Activated CD4-positive, alpha-beta T cell treated with anti-CD3 and anti-CD28 coated beads for 36 hours (primary cell): Measurements from ENCODE around the gene LPP. TPM values are rescaled to one million over a fixed set of nuclear protein-coding genes. Genes with fewer than 3 reads are reported as not detected.

Experiments
- ATAC-seq: fragments of 200-7000 bp; cut with Tn5 transposase; one replicate; pipeline ENCODE4 v1.10.0; 2021; ENCODE audit warnings: mild to moderate bottlenecking, moderate library complexity
- CTCF ChIA-PET: fragments of 350-600 bp; sonication (Branson Sonifier 250); formaldehyde crosslinking; loops from one replicate; lab custom pipeline; 2021; ENCODE audit warnings: antibody characterized with exemption; lab: Charles Lee
- POLR2A ChIA-PET: fragments of 350-600 bp; sonication (Branson Sonifier 250); formaldehyde crosslinking; loops from one replicate; lab custom pipeline; 2021; ENCODE audit warnings: antibody characterized with exemption, inconsistent platforms; lab: Charles Lee
- DNase-seq: peaks from one replicate; pipeline ENCODE4 v3.0.0-alpha.2; 2020
- H3K27ac Mint-ChIP-seq: one replicate; pipeline ENCODE4 v1.8.0; 2021; ENCODE audit warnings: mixed read lengths
- H3K27me3 Mint-ChIP-seq: one replicate; pipeline ENCODE4 v1.8.0; 2021; ENCODE audit warnings: mixed read lengths
- H3K36me3 Mint-ChIP-seq: one replicate; pipeline ENCODE4 v1.8.0; 2021; ENCODE audit warnings: low read depth, mixed read lengths
- H3K4me1 Mint-ChIP-seq: one replicate; pipeline ENCODE4 v1.8.0; 2021; ENCODE audit warnings: mixed read lengths
- H3K4me3 Mint-ChIP-seq: one replicate; pipeline ENCODE4 v1.8.0; 2021; ENCODE audit warnings: mild to moderate bottlenecking, moderate library complexity, mixed read lengths
- H3K9me3 Mint-ChIP-seq: one replicate; pipeline ENCODE4 v1.8.0; 2021; ENCODE audit warnings: low read depth, mixed read lengths
- intact Hi-C, 2 experiments: fragments of 100-400 bp; cut with DNase I in 1 of 2; cut with micrococcal nuclease in 1 of 2; formaldehyde crosslinking; loops; one replicate each; pipeline versions ENCODE4 v1.14.2 to v1.15.1; 2022 to 2024; cut with DNase I, micrococcal nuclease
- total RNA-seq, 2 experiments: library from RNA; stranded (reverse); gene quantifications; one replicate each; pipeline ENCODE4 v1.2.3, GENCODE V29; 2021

The LPP gene
- total RNA-seq, 2 experiments from 2014 or later = 34.7 to 40.6 TPM

GRCh38 chr3:188248036-188248561 lies 94.1 kb downstream of the LPP start:
- DNase-seq (no peak), ATAC-seq (no peak)
- intact Hi-C loops = no loop called here
- Mint-ChIP-seq H3K4me3 (no peak overlapping the region), H3K9me3 (peaks cover 6% of the 10 kb centered on the region), H3K27me3 (no peaks in the 10 kb centered on the region), H3K4me1 (peaks cover 24% of the 10 kb centered on the region), H3K36me3 (peaks cover 8% of the 10 kb centered on the region), H3K27ac (no peak overlapping the region)
- ChIA-PET POLR2A (no interaction called here), CTCF (interaction anchor here (1.0 to 1.7 kb wide), 3 partner anchors 10 to 508 kb away, joined by 3 to 4 read pairs (median 4); no protein-coding TSS in a partner anchor)

- ATAC-seq = peak; percentile 31
- Mint-ChIP-seq H3K27me3 (no peaks in the 10 kb centered on the region), H3K9me3 (peaks cover 9% of the 10 kb centered on the region), H3K4me3 (peak overlapping the region; percentile 13), H3K4me1 (peaks cover 50% of the 10 kb centered on the region), H3K36me3 (peaks cover 11% of the 10 kb centered on the region), H3K27ac (peak overlapping the region; percentile 93)
- no peak for DNase-seq
- POLR2A ChIA-PET = interaction anchor here (0.6 to 2.0 kb wide), 5 partner anchors 31 to 513 kb away, joined by 3 to 9 read pairs (median 4); no protein-coding TSS in a partner anchor
- CTCF ChIA-PET = interaction anchor here (0.6 to 3.1 kb wide), 9 partner anchors 19 to 663 kb away, joined by 3 to 21 read pairs (median 3); no protein-coding TSS in a partner anchor
- intact Hi-C loops = loop anchor here (1.0 to 10.0 kb wide), 5 partner anchors 81 to 662 kb away; partner anchors contain the start of gene BCL6 (in 1 of the 2)
Measured at GRCh38 chr3:188253123-188253793, 99.3 kb downstream of the LPP start.

- POLR2A ChIA-PET = interaction anchor here (0.5 to 2.1 kb wide), 8 partner anchors 16 to 514 kb away, joined by 3 to 9 read pairs (median 4); no protein-coding TSS in a partner anchor
- CTCF ChIA-PET = interaction anchor here (0.6 to 3.1 kb wide), 11 partner anchors 19 to 663 kb away, joined by 3 to 21 read pairs (median 3); partner anchors contain the start of gene BCL6
Measured at GRCh38 chr3:188253800-188254452, 100.0 kb downstream of the LPP start.

GRCh38 chr3:188254520-188255070 lies 100.6 kb downstream of the LPP start:
- Mint-ChIP-seq H3K27ac (peak overlapping the region; percentile 93), H3K36me3 (peaks cover 17% of the 10 kb centered on the region), H3K4me1 (peaks cover 50% of the 10 kb centered on the region), H3K9me3 (peaks cover 9% of the 10 kb centered on the region), H3K27me3 (no peaks in the 10 kb centered on the region), H3K4me3 (no peak overlapping the region)
- intact Hi-C loops = loop anchor here (1.0 to 10.0 kb wide), 9 partner anchors 30 to 660 kb away; partner anchors contain the start of gene BCL6 (in 2 of the 2)
- CTCF ChIA-PET = interaction anchor here (0.7 to 3.1 kb wide), 10 partner anchors 9 to 660 kb away, joined by 3 to 21 read pairs (median 4); partner anchors contain the start of gene BCL6
- POLR2A ChIA-PET = interaction anchor here (0.7 to 2.1 kb wide), 9 partner anchors 30 to 517 kb away, joined by 3 to 9 read pairs (median 5); partner anchors contain the start of gene BCL6
- DNase-seq (no peak), ATAC-seq (no peak)

More at GRCh38 chr3:188253800-188254452, 100.0 kb downstream of the LPP start:
- Mint-ChIP-seq H3K9me3 (peaks cover 9% of the 10 kb centered on the region), H3K36me3 (peaks cover 13% of the 10 kb centered on the region), H3K4me3 (peak overlapping the region; percentile 15), H3K27me3 (no peaks in the 10 kb centered on the region), H3K4me1 (peaks cover 50% of the 10 kb centered on the region), H3K27ac (peak overlapping the region; percentile 93)
- intact Hi-C loops = loop anchor here (1.0 to 10.0 kb wide), 10 partner anchors 30 to 661 kb away; partner anchors contain the start of gene BCL6 (in 2 of the 2)
- DNase-seq (peak; percentile 24), ATAC-seq (peak; percentile 68)

- peaks cover 9% of the 10 kb centered on the region for H3K9me3 Mint-ChIP-seq
- H3K4me1 Mint-ChIP-seq = peaks cover 50% of the 10 kb centered on the region
- CTCF ChIA-PET = interaction anchor here (0.6 to 3.1 kb wide), 8 partner anchors 8 to 517 kb away, joined by 3 to 21 read pairs (median 4); partner anchors contain the start of gene BCL6
- H3K27ac Mint-ChIP-seq = peak overlapping the region; percentile 93
- POLR2A ChIA-PET = interaction anchor here (0.6 to 2.1 kb wide), 8 partner anchors 29 to 784 kb away, joined by 3 to 8 read pairs (median 4); partner anchors contain the start of gene BCL6
- intact Hi-C loops = loop anchor here (2.0 to 10.0 kb wide), 3 partner anchors 98 to 660 kb away; partner anchors contain the start of gene BCL6 (in 1 of the 2)
- H3K4me3 Mint-ChIP-seq = no peak overlapping the region
- H3K27me3 Mint-ChIP-seq = no peaks in the 10 kb centered on the region
- ATAC-seq = peak; percentile 56
- DNase-seq = peak; percentile 26
- peaks cover 17% of the 10 kb centered on the region for H3K36me3 Mint-ChIP-seq
Measured at GRCh38 chr3:188255190-188255589, 101.2 kb downstream of the LPP start.

- ATAC-seq = no peak
- Mint-ChIP-seq H3K9me3 (peaks cover 6% of the 10 kb centered on the region), H3K4me1 (peaks cover 46% of the 10 kb centered on the region), H3K36me3 (peaks cover 17% of the 10 kb centered on the region), H3K27me3 (no peaks in the 10 kb centered on the region), H3K27ac (peak overlapping the region; percentile 62), H3K4me3 (no peak overlapping the region)
- CTCF ChIA-PET = interaction anchor here (1.2 kb wide), 1 partner anchor 518 kb away, joined by 3 read pairs; no protein-coding TSS in a partner anchor
- POLR2A ChIA-PET = interaction anchor here (1.8 kb wide), 1 partner anchor 516 kb away, joined by 6 read pairs; no protein-coding TSS in a partner anchor
- no peak for DNase-seq
- intact Hi-C loops = loop anchor here (1.0 to 10.0 kb wide), 4 partner anchors 28 to 658 kb away; partner anchors contain the start of gene BCL6 (in 1 of the 2)
Measured at GRCh38 chr3:188256758-188257157, 102.8 kb downstream of the LPP start.

GRCh38 chr3:188257384-188258026 lies 103.5 kb downstream of the LPP start:
- ATAC-seq = peak; percentile 12
- no peak for DNase-seq
- H3K27ac Mint-ChIP-seq = peak overlapping the region; percentile 62
- H3K36me3 Mint-ChIP-seq = peaks cover 12% of the 10 kb centered on the region
- intact Hi-C loops = loop anchor here (1.0 to 10.0 kb wide), 4 partner anchors 27 to 657 kb away; partner anchors contain the start of gene BCL6 (in 1 of the 2)
- POLR2A ChIA-PET = no interaction called here
- no peaks in the 10 kb centered on the region for H3K27me3 Mint-ChIP-seq
- peaks cover 46% of the 10 kb centered on the region for H3K4me1 Mint-ChIP-seq
- H3K9me3 Mint-ChIP-seq = peaks cover 3% of the 10 kb centered on the region
- no peak overlapping the region for H3K4me3 Mint-ChIP-seq
- CTCF ChIA-PET = interaction anchor here (1.2 kb wide), 1 partner anchor 519 kb away, joined by 3 read pairs; no protein-coding TSS in a partner anchor

- CTCF ChIA-PET = no interaction called here
- no peak overlapping the region for H3K4me3 Mint-ChIP-seq
- H3K4me1 Mint-ChIP-seq = peaks cover 34% of the 10 kb centered on the region
Measured at GRCh38 chr3:188259191-188259590, 105.2 kb downstream of the LPP start.

GRCh38 chr3:188259596-188259995 lies 105.6 kb downstream of the LPP start:
- ATAC-seq = no peak
- no peaks in the 10 kb centered on the region for H3K9me3 Mint-ChIP-seq
- ChIA-PET POLR2A (no interaction called here), CTCF (no interaction called here)
- intact Hi-C loops = loop anchor here (10.0 kb wide), 2 partner anchors 515 to 655 kb away; partner anchors contain the start of gene BCL6 (in 1 of the 2)
- H3K4me1 Mint-ChIP-seq = peaks cover 30% of the 10 kb centered on the region
- H3K27me3 Mint-ChIP-seq = no peaks in the 10 kb centered on the region
- no peak overlapping the region for H3K4me3 Mint-ChIP-seq
- peaks cover 6% of the 10 kb centered on the region for H3K36me3 Mint-ChIP-seq
- no peak for DNase-seq
- H3K27ac Mint-ChIP-seq = no peak overlapping the region

More at GRCh38 chr3:188259191-188259590, 105.2 kb downstream of the LPP start:
- Mint-ChIP-seq H3K36me3 (peaks cover 6% of the 10 kb centered on the region), H3K9me3 (no peaks in the 10 kb centered on the region), H3K27me3 (no peaks in the 10 kb centered on the region), H3K27ac (no peak overlapping the region)
- DNase-seq = no peak
- POLR2A ChIA-PET = no interaction called here
- intact Hi-C loops = loop anchor here (10.0 kb wide), 2 partner anchors 514 to 656 kb away; partner anchors contain the start of gene BCL6 (in 1 of the 2)
- ATAC-seq = no peak

GRCh38 chr3:188261011-188261410 lies 107.1 kb downstream of the LPP start:
- ChIA-PET CTCF (interaction anchor here (0.8 to 1.0 kb wide), 2 partner anchors 461 to 521 kb away, joined by 3 to 7 read pairs; no protein-coding TSS in a partner anchor), POLR2A (no interaction called here)
- DNase-seq (no peak), ATAC-seq (no peak)
- no peak overlapping the region for H3K27ac Mint-ChIP-seq
- H3K4me3 Mint-ChIP-seq = no peak overlapping the region
- peaks cover 18% of the 10 kb centered on the region for H3K4me1 Mint-ChIP-seq
- no peaks in the 10 kb centered on the region for H3K9me3 Mint-ChIP-seq
- H3K27me3 Mint-ChIP-seq = no peaks in the 10 kb centered on the region
- H3K36me3 Mint-ChIP-seq = peaks cover 6% of the 10 kb centered on the region
- intact Hi-C loops = no loop called here
